ENCODE data around the gene RAB3C. TPM values are rescaled to one million over a fixed set of nuclear protein-coding genes. Genes with fewer than 3 reads are reported as not detected.

RAB3C gene
- total RNA-seq, 1 experiment from 2014 or later: 13.3 TPM

- no peak for TF ChIP-seq ESRRA (CRISPR knock-in tag; IDR thresholded peaks at IDR 0.05; ENCODE audit: borderline replicate concordance)
- TF ChIP-seq JUN (CRISPR knock-in tag; IDR thresholded peaks at IDR 0.05): no peak
- POLR2A ChIA-PET: no interaction called here
- DNase-seq (ENCODE audit: low spot score) (no peak), ATAC-seq (no peak)
- peaks cover 12% of the 10 kb centered on the region for H3K4me1 Mint-ChIP-seq
- H3K4me3 Mint-ChIP-seq: no peak overlapping the region
- H3K9me3 Mint-ChIP-seq: no peaks in the 10 kb centered on the region
- H3K27ac Mint-ChIP-seq: no peak overlapping the region
- CTCF ChIA-PET: interaction anchor here (0.6 to 1.7 kb wide), 8 partner anchors 23 to 141 kb away, joined by 3 to 9 read pairs (median 4); no protein-coding TSS in a partner anchor
- peaks cover 2% of the 10 kb centered on the region for H3K27me3 Mint-ChIP-seq (ENCODE audit: low read depth)
- no peaks in the 10 kb centered on the region for H3K36me3 Mint-ChIP-seq
Observed at GRCh38 chr5:58893551-58893950, 310.7 kb downstream of the RAB3C start.

- CTCF ChIA-PET: interaction anchor here (1.0 kb wide), 1 partner anchor 11 kb away, joined by 3 read pairs; no protein-coding TSS in a partner anchor
- Mint-ChIP-seq H3K9me3 (no peaks in the 10 kb centered on the region), H3K27me3 (ENCODE audit: low read depth) (no peaks in the 10 kb centered on the region; the same call in 1 of the 2 replicates), H3K27ac (no peak overlapping the region), H3K4me3 (no peak overlapping the region), H3K4me1 (no peaks in the 10 kb centered on the region; the same call in 1 of the 2 replicates), H3K36me3 (no peaks in the 10 kb centered on the region)
- POLR2A ChIA-PET: no interaction called here
- DNase-seq (ENCODE audit: low spot score) (no peak), ATAC-seq (no peak)
- TF ChIP-seq NR3C1 (CRISPR knock-in tag; conservative IDR thresholded peaks at IDR 0.05; ENCODE audit: low read depth): no peak
- TF ChIP-seq SMAD3 (CRISPR knock-in tag; IDR thresholded peaks at IDR 0.05; ENCODE audit: borderline replicate concordance): no peak
- no peak for TF ChIP-seq NFE2L1 (CRISPR knock-in tag; IDR thresholded peaks at IDR 0.05)
- TF ChIP-seq ZMAT4 (CRISPR knock-in tag; IDR thresholded peaks at IDR 0.05): no peak
- TF ChIP-seq KAT7 (CRISPR knock-in tag; IDR thresholded peaks at IDR 0.05; ENCODE audit: borderline replicate concordance): no peak
- no peak for TF ChIP-seq HMGXB4 (CRISPR knock-in tag; IDR thresholded peaks at IDR 0.05)
- no peak for TF ChIP-seq NFYB (CRISPR knock-in tag; conservative IDR thresholded peaks at IDR 0.05; ENCODE audit: low read depth)
Observed at GRCh38 chr5:58898006-58898405, 315.1 kb downstream of the RAB3C start.

GRCh38 chr5:58898538-58898937, 315.7 kb downstream of the RAB3C start:
- POLR2A ChIA-PET: no interaction called here
- no peak for DNase-seq (ENCODE audit: low spot score)
- no peak overlapping the region for H3K27ac Mint-ChIP-seq
- no peak overlapping the region for H3K4me3 Mint-ChIP-seq
- peak; percentile 56 for ATAC-seq
- CTCF ChIA-PET: interaction anchor here (1.0 kb wide), 1 partner anchor 12 kb away, joined by 3 read pairs; no protein-coding TSS in a partner anchor
- H3K36me3 Mint-ChIP-seq: no peaks in the 10 kb centered on the region
- H3K9me3 Mint-ChIP-seq: peaks cover 4% of the 10 kb centered on the region
- no peaks in the 10 kb centered on the region; the same call in 1 of the 2 replicates for H3K4me1 Mint-ChIP-seq
- H3K27me3 Mint-ChIP-seq (ENCODE audit: low read depth): no peaks in the 10 kb centered on the region; the same call in 1 of the 2 replicates
- no peak for TF ChIP-seq CREB1 (CRISPR knock-in tag; IDR thresholded peaks at IDR 0.05)
- TF ChIP-seq TEAD4 (CRISPR knock-in tag; IDR thresholded peaks at IDR 0.05): no peak
- no peak for TF ChIP-seq CDX4 (CRISPR knock-in tag; IDR thresholded peaks at IDR 0.05; ENCODE audit: borderline replicate concordance)
- TF ChIP-seq PREB (CRISPR knock-in tag; IDR thresholded peaks at IDR 0.05; ENCODE audit: borderline replicate concordance): no peak
- TF ChIP-seq HMGXB4 (CRISPR knock-in tag; IDR thresholded peaks at IDR 0.05): no peak
- no peak for TF ChIP-seq SP1 (CRISPR knock-in tag; conservative IDR thresholded peaks at IDR 0.05)
- TF ChIP-seq FOXJ3 (CRISPR knock-in tag; IDR thresholded peaks at IDR 0.05; ENCODE audit: borderline replicate concordance): no peak
- TF ChIP-seq ARID4B (CRISPR knock-in tag; IDR thresholded peaks at IDR 0.05; ENCODE audit: borderline replicate concordance): no peak
- TF ChIP-seq USF2 (CRISPR knock-in tag; IDR thresholded peaks at IDR 0.05): no peak
- no peak for TF ChIP-seq USF1 (CRISPR knock-in tag; IDR thresholded peaks at IDR 0.05)
- no peak for TF ChIP-seq GRHL2 (CRISPR knock-in tag; IDR thresholded peaks at IDR 0.05; ENCODE audit: insufficient replicate concordance, severe bottlenecking)
